A673 (cell line): Measurements from ENCODE around the gene USP32. TPM values are rescaled to one million over a fixed set of nuclear protein-coding genes. Genes with fewer than 3 reads are reported as not detected.

Experiments
- Bru-seq: library from RNA; stranded (reverse); fragments of 400-500 nt; gene quantifications from one replicate; lab custom pipeline; 2021; lab: Mats Ljungman, UMichigan
- BruChase-seq, 2 experiments: library from RNA; stranded (reverse); fragments of 400-500 nt; gene quantifications; one replicate each; lab custom pipeline; 2021; lab: Mats Ljungman, UMichigan
- BruUV-seq: library from RNA; stranded (reverse); fragments of 400-500 nt; replicated peaks from 2 replicates; lab custom pipeline; 2021; lab: Mats Ljungman, UMichigan
- CTCF ChIA-PET: fragments of 300-600 bp; sonication (Branson Sonifier 250); formaldehyde crosslinking; loops from one replicate; lab custom pipeline; 2022; ENCODE audit warnings: antibody characterized with exemption; lab: Charles Lee
- POLR2A ChIA-PET: fragments of 300-600 bp; sonication (Branson Sonifier 250); formaldehyde crosslinking; loops from one replicate; lab custom pipeline; 2022; ENCODE audit warnings: antibody characterized with exemption; ENCODE audit not compliant: low non-redundant PET; lab: Charles Lee
- DNase-seq: peaks from one replicate; pipeline ENCODE4 v3.0.0-alpha.2; 2015; ENCODE audit warnings: low spot score
- H3K27ac ChIP-seq: fragments of 200-600 bp; sonication (generic); 2 replicates; pipeline ENCODE4 v1.5.1; 2016; ENCODE audit warnings: mixed run types, low read depth, mild to moderate bottlenecking, mixed read lengths, antibody characterized with exemption, low read length; ENCODE audit not compliant: poor library complexity, severe bottlenecking
- H3K27me3 ChIP-seq: fragments of 200-600 bp; sonication (generic); replicated peaks from 2 replicates; pipeline ENCODE4 v1.6.1; 2017; ENCODE audit warnings: mixed run types, low read depth, mild to moderate bottlenecking, mixed read lengths, antibody characterized with exemption, low read length; ENCODE audit not compliant: insufficient read depth, poor library complexity
- H3K36me3 ChIP-seq: fragments of 200-600 bp; sonication (generic); 2 replicates; pipeline ENCODE4 v1.6.1; 2016; ENCODE audit warnings: mixed run types, mild to moderate bottlenecking, mixed read lengths, antibody characterized with exemption, low read length; ENCODE audit not compliant: insufficient read depth, poor library complexity, severe bottlenecking
- H3K4me1 ChIP-seq: fragments of 200-600 bp; sonication (generic); 2 replicates; pipeline ENCODE4 v1.6.1; 2017; ENCODE audit warnings: mixed run types, mild to moderate bottlenecking, mixed read lengths, antibody characterized with exemption, low read length; ENCODE audit not compliant: insufficient read depth, poor library complexity, severe bottlenecking
- H3K4me3 ChIP-seq: fragments of 200-600 bp; sonication (generic); 2 replicates; pipeline ENCODE4 v1.5.1; 2016; ENCODE audit warnings: low read depth, mixed run types, mild to moderate bottlenecking, mixed read lengths, low read length; ENCODE audit not compliant: poor library complexity, severe bottlenecking
- H3K9me3 ChIP-seq: fragments of 200-600 bp; sonication (generic); 2 replicates; pipeline ENCODE4 v1.6.1; 2016; ENCODE audit warnings: mixed run types, low read depth, mild to moderate bottlenecking, mixed read lengths, antibody characterized with exemption, low read length; ENCODE audit not compliant: poor library complexity, severe bottlenecking
- CTCF ChIP-seq: fragments of 300-800, 200-600 bp; sonication (generic); conservative IDR thresholded peaks from 2 replicates; pipeline ENCODE4 v1.5.1; 2017; ENCODE audit warnings: low read depth, mild to moderate bottlenecking, antibody characterized with exemption, low read length, moderate library complexity, mixed read lengths
- EZH2 ChIP-seq: fragments of 200-600 bp; sonication (generic); IDR thresholded peaks from 2 replicates; pipeline ENCODE4 v1.6.1; 2017; ENCODE audit warnings: borderline replicate concordance, low read depth, mild to moderate bottlenecking, mixed read lengths, antibody characterized with exemption, low read length; ENCODE audit not compliant: poor library complexity, severe bottlenecking
- intact Hi-C: fragments of 100-400 bp; cut with micrococcal nuclease; formaldehyde crosslinking; loops from one replicate; pipeline ENCODE4 v1.10.0; 2022; ENCODE audit not compliant: unreplicated experiment
- long read RNA-seq: library from polyadenylated mRNA; stranded (forward); transcript quantifications from one replicate; pipeline ENCODE4 v2.0.0, GENCODE V29; 2022
- total RNA-seq: library from RNA; stranded (reverse); gene quantifications from 2 replicates; pipeline ENCODE4 v1.2.3, GENCODE V29; 2021

The USP32 gene
- total RNA-seq = 49.3 and 54.8 TPM in 2 replicates
- percentile 82 among the genes with signal in this experiment for Bru-seq, nascent RNA
- percentile 75 among the genes with signal in this experiment for BruChase-seq, experiment 1, labeled RNA remaining after a 2-hour chase
- BruChase-seq, experiment 2, labeled RNA remaining after a 6-hour chase = percentile 74 among the genes with signal in this experiment
- long read RNA-seq, full-length matches to known transcripts = 13 of 43 reads
- long read RNA-seq, partial matches to known transcripts = 26 of 43 reads
- long read RNA-seq, other reads (novel, unspliced or antisense) = 4 of 43 reads

- H3K9me3 ChIP-seq = no peaks in the 10 kb centered on the region
- H3K27me3 ChIP-seq = no peaks in the 10 kb centered on the region
- POLR2A ChIA-PET = interaction anchor here (0.7 kb wide), 1 partner anchor 31 kb away, joined by 3 read pairs; no protein-coding TSS in a partner anchor
- TF ChIP-seq CTCF (no peak), EZH2 (no peak)
- intact Hi-C loops = loop anchor here (1.0 kb wide), 1 partner anchor 143 kb away; no protein-coding TSS in a partner anchor
- H3K4me3 ChIP-seq = peak within 1 kb of the TSS; percentile 89
- DNase-seq = peak; percentile 98
- peak within 1 kb of the TSS; percentile 89 for H3K27ac ChIP-seq
- CTCF ChIA-PET = interaction anchor here (1.3 kb wide), 1 partner anchor 161 kb away, joined by 4 read pairs; no protein-coding TSS in a partner anchor
- H3K4me1 ChIP-seq = peaks cover 54% of the 10 kb centered on the region
- no peaks in the 10 kb centered on the region for H3K36me3 ChIP-seq
- no TSS peak for BruUV-seq
These were observed at the start of gene USP32 for GRCh38 chr17:60392042-60392844. Gene USP32, minus strand, starts transcription at chr17:60392133. Its CDS starts 194 bp downstream, at chr17:60391939.

- TF ChIP-seq EZH2 (no peak), CTCF (no peak)
- Histone ChIP-seq H3K4me1 (peaks cover 21% of the 10 kb centered on the region), H3K27ac (no peak overlapping the region), H3K9me3 (no peaks in the 10 kb centered on the region), H3K36me3 (no peaks in the 10 kb centered on the region), H3K4me3 (no peak overlapping the region), H3K27me3 (no peaks in the 10 kb centered on the region)
- no TSS peak for BruUV-seq
- intact Hi-C loops = loop anchor here (5.0 to 10.0 kb wide), 4 partner anchors 207 to 405 kb away; partner anchors contain the start of gene CA4
- ChIA-PET CTCF (no interaction called here), POLR2A (no interaction called here)
- DNase-seq = peak; percentile 30
These were observed 47.6 kb upstream of the USP32 start for GRCh38 chr17:60439501-60439900.

- ChIA-PET POLR2A (no interaction called here), CTCF (no interaction called here)
- BruUV-seq = no TSS peak
- TF ChIP-seq CTCF (no peak), EZH2 (no peak)
- intact Hi-C loops = loop anchor here (2.0 to 10.0 kb wide), 5 partner anchors 202 to 402 kb away; partner anchors contain the start of gene CA4
- no peaks in the 10 kb centered on the region for H3K27me3 ChIP-seq
- no peaks in the 10 kb centered on the region for H3K36me3 ChIP-seq
- H3K9me3 ChIP-seq = no peaks in the 10 kb centered on the region
- H3K4me3 ChIP-seq = no peak overlapping the region
- H3K27ac ChIP-seq = no peak overlapping the region
- H3K4me1 ChIP-seq = peaks cover 9% of the 10 kb centered on the region
- DNase-seq = no peak
These were observed 44.7 kb upstream of the USP32 start for GRCh38 chr17:60436676-60437075.
